ENCODE data around the gene PSMB10. TPM values are rescaled to one million over a fixed set of nuclear protein-coding genes. Genes with fewer than 3 reads are reported as not detected.

The PSMB10 gene
- total RNA-seq, 1 donor from 2014 or later: 28.7 TPM

GRCh38 chr16:67897231-67897630 lies 39.4 kb downstream of the PSMB10 start:
- no peak overlapping the region for H3K9ac ChIP-seq (ENCODE audit: low read depth in 1 of 3, low read length in 3 of 3)
- peaks cover 37 to 54% (median 48%) of the 10 kb centered on the region in 3 donors for H3K4me1 ChIP-seq (ENCODE audit: control insufficient read depth in 3 of 3, insufficient read depth in 3 of 3, low read length in 3 of 3)

GRCh38 chr16:67893743-67894399 lies 42.8 kb downstream of the PSMB10 start:
- Histone ChIP-seq H3K27ac (ENCODE audit: low read depth, low read length) (peak overlapping the region; percentile 96), H3K27me3 (ENCODE audit: control insufficient read depth in 3 of 3, insufficient read depth in 3 of 3, low read length in 3 of 3) (no peaks in the 10 kb centered on the region), H3K9ac (ENCODE audit: low read depth in 1 of 3, low read length in 3 of 3) (peak overlapping the region; percentile 98 to 100 (median 98)), H3K36me3 (ENCODE audit: control insufficient read depth in 3 of 3, insufficient read depth in 3 of 3, low read length in 3 of 3) (no peaks in the 10 kb centered on the region), H3K4me3 (ENCODE audit: low read length in 3 of 3) (peak overlapping the region; percentile 92 to 94 (median 93)), H3K9me3 (ENCODE audit: control insufficient read depth in 3 of 3, low read length in 3 of 3) (no peaks in the 10 kb centered on the region), H3K4me1 (ENCODE audit: control insufficient read depth in 3 of 3, insufficient read depth in 3 of 3, low read length in 3 of 3) (peaks cover 37 to 43% (median 41%) of the 10 kb centered on the region in 3 donors)

More at GRCh38 chr16:67897231-67897630, 39.4 kb downstream of the PSMB10 start:
- H3K27ac ChIP-seq (ENCODE audit: low read depth, low read length): peak overlapping the region; percentile 22
- no peaks in the 10 kb centered on the region for H3K9me3 ChIP-seq (ENCODE audit: control insufficient read depth in 3 of 3, low read length in 3 of 3)
- H3K36me3 ChIP-seq (ENCODE audit: control insufficient read depth in 3 of 3, insufficient read depth in 3 of 3, low read length in 3 of 3): no peaks in the 10 kb centered on the region
- no peak overlapping the region for H3K4me3 ChIP-seq (ENCODE audit: low read length in 3 of 3)
- no peaks in the 10 kb centered on the region for H3K27me3 ChIP-seq (ENCODE audit: control insufficient read depth in 3 of 3, insufficient read depth in 3 of 3, low read length in 3 of 3)

GRCh38 chr16:67892899-67893742 lies 43.5 kb downstream of the PSMB10 start, which contains the start of gene PSKH1:
TSS of gene PSKH1 (plus strand) at chr16:67893254. CDS start at chr16:67908750, 15,496 bp downstream.
- peak within 1 kb of the TSS; percentile 96 for H3K27ac ChIP-seq (ENCODE audit: low read depth, low read length)
- H3K27me3 ChIP-seq (ENCODE audit: control insufficient read depth in 3 of 3, insufficient read depth in 3 of 3, low read length in 3 of 3): no peaks in the 10 kb centered on the region
- peaks cover 37 to 43% (median 41%) of the 10 kb centered on the region in 3 donors for H3K4me1 ChIP-seq (ENCODE audit: control insufficient read depth in 3 of 3, insufficient read depth in 3 of 3, low read length in 3 of 3)
- peak within 1 kb of the TSS; percentile 92 to 94 (median 93) for H3K4me3 ChIP-seq (ENCODE audit: low read length in 3 of 3)
- H3K36me3 ChIP-seq (ENCODE audit: control insufficient read depth in 3 of 3, insufficient read depth in 3 of 3, low read length in 3 of 3): no peaks in the 10 kb centered on the region
- H3K9ac ChIP-seq (ENCODE audit: low read depth in 1 of 3, low read length in 3 of 3): peak within 1 kb of the TSS; percentile 98 to 100 (median 98)
- H3K9me3 ChIP-seq (ENCODE audit: control insufficient read depth in 3 of 3, low read length in 3 of 3): no peaks in the 10 kb centered on the region

- peak overlapping the region; percentile 96 for H3K27ac ChIP-seq (ENCODE audit: low read depth, low read length)
- peaks cover 35 to 40% (median 39%) of the 10 kb centered on the region in 3 donors for H3K4me1 ChIP-seq (ENCODE audit: control insufficient read depth in 3 of 3, insufficient read depth in 3 of 3, low read length in 3 of 3)
- no peaks in the 10 kb centered on the region for H3K9me3 ChIP-seq (ENCODE audit: control insufficient read depth in 3 of 3, low read length in 3 of 3)
- peak overlapping the region; percentile 66 to 85 (median 71) for H3K4me3 ChIP-seq (ENCODE audit: low read length in 3 of 3)
- H3K27me3 ChIP-seq (ENCODE audit: control insufficient read depth in 3 of 3, insufficient read depth in 3 of 3, low read length in 3 of 3): no peaks in the 10 kb centered on the region
- H3K9ac ChIP-seq (ENCODE audit: low read depth in 1 of 3, low read length in 3 of 3): peak overlapping the region; percentile 76 to 88 (median 84)
- H3K36me3 ChIP-seq (ENCODE audit: control insufficient read depth in 3 of 3, insufficient read depth in 3 of 3, low read length in 3 of 3): no peaks in the 10 kb centered on the region
Measured at GRCh38 chr16:67892375-67892774, 44.3 kb downstream of the PSMB10 start.

- Histone ChIP-seq H3K27me3 (ENCODE audit: control insufficient read depth in 3 of 3, insufficient read depth in 3 of 3, low read length in 3 of 3) (no peaks in the 10 kb centered on the region), H3K9ac (ENCODE audit: low read depth in 1 of 3, low read length in 3 of 3) (no peak overlapping the region), H3K4me3 (ENCODE audit: low read length in 3 of 3) (no peak overlapping the region), H3K9me3 (ENCODE audit: control insufficient read depth in 3 of 3, low read length in 3 of 3) (no peaks in the 10 kb centered on the region), H3K27ac (ENCODE audit: low read depth, low read length) (no peak overlapping the region), H3K4me1 (ENCODE audit: control insufficient read depth in 3 of 3, insufficient read depth in 3 of 3, low read length in 3 of 3) (peaks cover 18 to 25% (median 21%) of the 10 kb centered on the region in 3 donors), H3K36me3 (ENCODE audit: control insufficient read depth in 3 of 3, insufficient read depth in 3 of 3, low read length in 3 of 3) (peaks cover 12 to 21% (median 14%) of the 10 kb centered on the region in 3 donors)
Measured at GRCh38 chr16:67888331-67888730, 48.3 kb downstream of the PSMB10 start.

GRCh38 chr16:67886387-67886786 lies 50.3 kb downstream of the PSMB10 start:
- H3K27me3 ChIP-seq (ENCODE audit: control insufficient read depth in 3 of 3, insufficient read depth in 3 of 3, low read length in 3 of 3): no peaks in the 10 kb centered on the region
- peaks cover 23 to 35% (median 30%) of the 10 kb centered on the region in 3 donors for H3K36me3 ChIP-seq (ENCODE audit: control insufficient read depth in 3 of 3, insufficient read depth in 3 of 3, low read length in 3 of 3)
- H3K9me3 ChIP-seq (ENCODE audit: control insufficient read depth in 3 of 3, low read length in 3 of 3): no peaks in the 10 kb centered on the region
- H3K9ac ChIP-seq (ENCODE audit: low read depth in 1 of 3, low read length in 3 of 3): peak overlapping the region in 1 of 3 donors; percentile 33
- H3K4me1 ChIP-seq (ENCODE audit: control insufficient read depth in 3 of 3, insufficient read depth in 3 of 3, low read length in 3 of 3): peaks cover 33 to 38% (median 38%) of the 10 kb centered on the region in 3 donors
- H3K4me3 ChIP-seq (ENCODE audit: low read length in 3 of 3): no peak overlapping the region
- no peak overlapping the region for H3K27ac ChIP-seq (ENCODE audit: low read depth, low read length)

GRCh38 chr16:67885976-67886375 lies 50.7 kb downstream of the PSMB10 start:
- Histone ChIP-seq H3K27me3 (ENCODE audit: control insufficient read depth in 3 of 3, insufficient read depth in 3 of 3, low read length in 3 of 3) (no peaks in the 10 kb centered on the region), H3K9me3 (ENCODE audit: control insufficient read depth in 3 of 3, low read length in 3 of 3) (no peaks in the 10 kb centered on the region), H3K27ac (ENCODE audit: low read depth, low read length) (peak overlapping the region; percentile 99), H3K4me1 (ENCODE audit: control insufficient read depth in 3 of 3, insufficient read depth in 3 of 3, low read length in 3 of 3) (peaks cover 37 to 42% (median 42%) of the 10 kb centered on the region in 3 donors), H3K9ac (ENCODE audit: low read depth in 1 of 3, low read length in 3 of 3) (peak overlapping the region in 1 of 3 donors; percentile 33), H3K36me3 (ENCODE audit: control insufficient read depth in 3 of 3, insufficient read depth in 3 of 3, low read length in 3 of 3) (peaks cover 27 to 40% (median 34%) of the 10 kb centered on the region in 3 donors), H3K4me3 (ENCODE audit: low read length in 3 of 3) (no peak overlapping the region)

GRCh38 chr16:67885545-67885944 lies 51.1 kb downstream of the PSMB10 start:
- H3K4me3 ChIP-seq (ENCODE audit: low read length in 3 of 3): no peak overlapping the region
- no peaks in the 10 kb centered on the region for H3K9me3 ChIP-seq (ENCODE audit: control insufficient read depth in 3 of 3, low read length in 3 of 3)
- H3K27me3 ChIP-seq (ENCODE audit: control insufficient read depth in 3 of 3, insufficient read depth in 3 of 3, low read length in 3 of 3): no peaks in the 10 kb centered on the region
- peak overlapping the region in 2 of 3 donors; percentile 58 to 87 for H3K9ac ChIP-seq (ENCODE audit: low read depth in 1 of 3, low read length in 3 of 3)
- H3K27ac ChIP-seq (ENCODE audit: low read depth, low read length): peak overlapping the region; percentile 99
- peaks cover 42 to 47% (median 46%) of the 10 kb centered on the region in 3 donors for H3K4me1 ChIP-seq (ENCODE audit: control insufficient read depth in 3 of 3, insufficient read depth in 3 of 3, low read length in 3 of 3)
- peaks cover 32 to 44% (median 38%) of the 10 kb centered on the region in 3 donors for H3K36me3 ChIP-seq (ENCODE audit: control insufficient read depth in 3 of 3, insufficient read depth in 3 of 3, low read length in 3 of 3)

- Histone ChIP-seq H3K27me3 (ENCODE audit: control insufficient read depth in 3 of 3, insufficient read depth in 3 of 3, low read length in 3 of 3) (no peaks in the 10 kb centered on the region), H3K4me1 (ENCODE audit: control insufficient read depth in 3 of 3, insufficient read depth in 3 of 3, low read length in 3 of 3) (peaks cover 50 to 55% (median 55%) of the 10 kb centered on the region in 3 donors), H3K36me3 (ENCODE audit: control insufficient read depth in 3 of 3, insufficient read depth in 3 of 3, low read length in 3 of 3) (peaks cover 40 to 52% (median 47%) of the 10 kb centered on the region in 3 donors), H3K4me3 (ENCODE audit: low read length in 3 of 3) (peak within 1 kb of the TSS in 1 of 3 donors; percentile 29), H3K9me3 (ENCODE audit: control insufficient read depth in 3 of 3, low read length in 3 of 3) (no peaks in the 10 kb centered on the region), H3K9ac (ENCODE audit: low read depth in 1 of 3, low read length in 3 of 3) (peak within 1 kb of the TSS; percentile 3 to 87 (median 58)), H3K27ac (ENCODE audit: low read depth, low read length) (peak within 1 kb of the TSS; percentile 99)
Measured at GRCh38 chr16:67884684-67885083, 52.0 kb downstream of the PSMB10 start, which contains the start of gene NRN1L. TSS of gene NRN1L (plus strand) at chr16:67884885. CDS start at chr16:67884904, 19 bp downstream.

Measured in skeletal muscle tissue (tissue), 4 donors.